ELF-1 (cell line): ENCODE data around the gene TMEM134.
"Not testable (repeated sequence)": the region's sequence is repeated elsewhere in the genome, so short reads cannot be mapped to it uniquely, and the experiment has no call there.

ENCODE experiments used
- DNase-seq: peaks from one replicate; pipeline ENCODE4 v3.0.0-alpha.2; 2016; ENCODE audit warnings: low read depth, low spot score

TMEM134 gene

GRCh38 chr11:67468759-67469507, at the start of gene TMEM134:
TMEM134 (minus strand) TSS chr11:67469251; CDS start chr11:67469192, 59 bp downstream.
- DNase-seq, result peak; percentile 88

DNA sequence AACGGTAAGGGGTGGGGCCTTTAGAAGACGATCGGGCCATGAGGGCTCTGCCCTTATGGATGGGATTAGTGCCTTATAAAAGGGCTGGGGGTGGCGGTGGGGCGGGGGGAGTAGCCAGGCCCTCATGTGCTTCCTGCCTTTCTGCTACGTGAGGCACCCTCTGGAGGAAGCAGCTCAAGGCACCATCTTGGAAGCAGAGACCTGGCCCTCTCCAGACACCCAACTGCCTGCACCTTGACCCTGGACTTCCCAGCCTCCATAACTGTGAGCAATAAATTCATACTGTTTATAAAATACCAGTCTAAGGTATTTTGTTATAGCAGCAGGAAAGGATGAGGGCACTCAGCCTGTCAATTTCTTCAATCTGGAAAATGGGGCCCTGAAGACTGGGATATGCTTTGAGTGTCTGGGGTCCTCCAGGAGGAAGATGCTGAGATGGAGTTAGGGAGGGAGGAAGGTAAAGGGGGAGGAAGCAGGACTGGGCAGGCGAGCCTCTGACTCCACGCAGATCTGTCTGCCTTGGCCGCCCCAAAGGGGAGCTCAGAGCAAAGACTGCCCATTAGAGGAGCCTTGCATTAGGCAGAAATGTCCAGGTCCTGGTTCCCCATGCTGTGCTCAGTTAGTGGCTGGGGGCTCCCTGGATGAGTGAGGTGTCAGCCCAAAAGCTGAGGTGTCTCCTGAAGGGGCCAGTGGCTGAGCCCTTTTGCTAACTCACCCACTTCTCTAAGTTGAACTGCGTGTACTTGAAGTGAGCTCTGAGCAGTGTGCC, 48.9 kb upstream of the TMEM134 start:
- no peak for DNase-seq

GRCh38 chr11:67516806-67517205, 47.8 kb upstream of the TMEM134 start:
- no peak for DNase-seq

- DNase-seq, result no peak
Observed at GRCh38 chr11:67514116-67514515, 45.1 kb upstream of the TMEM134 start.

GRCh38 chr11:67511558-67511957, 42.5 kb upstream of the TMEM134 start:
- not testable (repeated sequence) for DNase-seq

GRCh38 chr11:67510023-67510345, 40.9 kb upstream of the TMEM134 start:
- DNase-seq, result no peak

DNA sequence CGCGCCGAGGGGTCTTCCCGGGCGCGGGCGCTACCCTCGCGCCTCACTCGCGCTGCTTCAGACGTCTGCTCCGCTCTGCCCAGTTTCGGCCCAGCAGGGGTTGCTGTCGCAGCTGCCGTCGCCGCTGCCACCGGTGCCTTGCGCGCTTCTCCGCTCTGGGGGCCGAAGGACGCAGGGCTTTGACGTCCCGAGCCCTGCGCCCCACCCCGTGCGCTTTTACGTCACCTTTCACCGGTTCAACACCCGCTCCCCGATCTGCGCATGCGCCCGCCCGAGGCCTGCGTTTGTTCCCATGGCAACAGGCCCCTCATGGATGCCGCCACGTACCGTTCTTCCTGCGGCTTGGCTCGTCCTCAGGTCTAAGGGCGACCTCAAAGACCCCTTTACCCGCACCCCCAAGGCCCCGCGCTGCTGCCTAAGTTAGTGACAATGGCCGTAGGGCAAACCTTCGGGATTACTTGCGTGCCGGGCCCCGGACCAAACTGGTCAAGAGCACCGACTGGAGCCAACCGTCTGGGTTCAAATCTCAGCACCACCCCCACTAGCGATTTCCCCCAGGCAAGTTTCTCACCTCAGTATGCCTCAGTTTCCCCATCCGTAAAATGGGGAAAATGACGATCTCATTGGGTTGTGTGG, 39.6 kb upstream of the TMEM134 start:
- DNase-seq, result peak; percentile 98

DNA sequence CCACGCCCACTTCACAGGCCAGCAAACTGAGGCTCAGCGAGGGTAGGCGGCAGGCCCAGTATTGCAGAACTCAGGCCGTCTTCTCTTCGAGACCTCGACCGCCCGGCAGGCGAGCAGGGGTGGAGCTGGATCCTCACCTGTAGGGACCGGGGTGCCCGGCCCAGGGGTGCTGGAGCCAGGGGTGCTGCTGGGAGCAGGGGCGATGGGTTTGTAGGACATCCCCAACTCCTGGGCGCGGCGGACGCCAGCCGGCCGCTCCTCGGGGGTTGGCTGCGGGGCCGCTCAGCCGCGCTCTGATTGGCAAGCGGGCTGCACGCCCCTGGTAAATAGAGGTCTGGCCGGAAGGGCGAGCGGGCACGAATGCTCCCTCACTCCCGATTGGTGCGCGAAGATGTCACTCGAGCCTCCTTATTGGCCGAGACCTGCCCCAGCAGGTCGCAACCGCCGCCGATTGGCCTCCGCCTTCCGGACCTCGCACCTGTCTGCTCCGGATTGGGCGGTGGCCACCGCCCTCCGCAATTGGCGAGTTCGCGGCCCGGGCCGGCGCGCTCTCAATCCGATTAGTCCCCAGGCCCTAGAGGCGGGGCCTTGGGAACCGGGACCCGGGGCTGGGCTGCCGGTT, 38.9 kb upstream of the TMEM134 start, which contains the start of gene CDK2AP2:
Gene CDK2AP2, minus strand, starts transcription at position 299 of the 622 bp plus-strand sequence. Its CDS starts 80 bp downstream, at position 219.
- DNase-seq, result peak; percentile 100

GRCh38 chr11:67507242-67507863, 38.3 kb upstream of the TMEM134 start:
- DNase-seq, result no peak

DNA sequence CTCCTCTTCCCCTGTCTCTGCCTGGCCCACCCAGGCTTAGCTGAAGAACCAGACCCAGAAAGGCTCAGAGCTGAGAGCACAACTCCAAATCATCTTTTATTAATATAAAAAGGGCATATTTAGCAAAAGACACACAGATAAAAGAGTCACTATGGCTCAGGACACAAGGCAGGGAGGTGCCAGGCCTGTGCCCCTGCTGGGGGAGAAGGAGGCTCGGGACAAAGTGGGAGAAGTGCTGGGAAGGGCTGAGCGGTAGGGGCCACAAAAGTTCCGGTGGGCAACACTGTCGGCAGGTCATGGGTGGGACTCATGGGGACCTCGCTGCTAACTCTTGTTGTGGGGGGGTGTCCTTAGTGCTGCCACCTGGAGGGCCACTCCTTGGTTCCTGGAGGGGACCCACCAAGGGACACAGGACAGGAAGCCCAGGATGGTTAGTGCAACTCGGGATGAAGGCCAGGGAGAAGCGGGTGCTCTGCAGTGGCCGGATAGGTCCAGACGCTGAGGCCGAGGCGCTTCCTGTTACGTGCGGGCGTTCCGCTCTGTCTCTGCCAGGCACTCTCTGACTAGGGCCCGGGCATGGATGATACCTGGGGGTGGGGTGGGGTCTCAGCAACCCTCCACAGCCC, 37.5 kb upstream of the TMEM134 start:
- DNase-seq, result no peak

- DNase-seq, result peak; percentile 92
Observed at GRCh38 chr11:67505605-67506396, 36.8 kb upstream of the TMEM134 start.

- peak; percentile 44 for DNase-seq
Observed at GRCh38 chr11:67504950-67505581, 36.0 kb upstream of the TMEM134 start, which contains the start of gene PITPNM1. PITPNM1 (minus strand) TSS chr11:67505363; CDS start chr11:67504180, 1,183 bp downstream.

GRCh38 chr11:67504005-67504949, 35.2 kb upstream of the TMEM134 start:
- DNase-seq, result peak; percentile 17

DNA sequence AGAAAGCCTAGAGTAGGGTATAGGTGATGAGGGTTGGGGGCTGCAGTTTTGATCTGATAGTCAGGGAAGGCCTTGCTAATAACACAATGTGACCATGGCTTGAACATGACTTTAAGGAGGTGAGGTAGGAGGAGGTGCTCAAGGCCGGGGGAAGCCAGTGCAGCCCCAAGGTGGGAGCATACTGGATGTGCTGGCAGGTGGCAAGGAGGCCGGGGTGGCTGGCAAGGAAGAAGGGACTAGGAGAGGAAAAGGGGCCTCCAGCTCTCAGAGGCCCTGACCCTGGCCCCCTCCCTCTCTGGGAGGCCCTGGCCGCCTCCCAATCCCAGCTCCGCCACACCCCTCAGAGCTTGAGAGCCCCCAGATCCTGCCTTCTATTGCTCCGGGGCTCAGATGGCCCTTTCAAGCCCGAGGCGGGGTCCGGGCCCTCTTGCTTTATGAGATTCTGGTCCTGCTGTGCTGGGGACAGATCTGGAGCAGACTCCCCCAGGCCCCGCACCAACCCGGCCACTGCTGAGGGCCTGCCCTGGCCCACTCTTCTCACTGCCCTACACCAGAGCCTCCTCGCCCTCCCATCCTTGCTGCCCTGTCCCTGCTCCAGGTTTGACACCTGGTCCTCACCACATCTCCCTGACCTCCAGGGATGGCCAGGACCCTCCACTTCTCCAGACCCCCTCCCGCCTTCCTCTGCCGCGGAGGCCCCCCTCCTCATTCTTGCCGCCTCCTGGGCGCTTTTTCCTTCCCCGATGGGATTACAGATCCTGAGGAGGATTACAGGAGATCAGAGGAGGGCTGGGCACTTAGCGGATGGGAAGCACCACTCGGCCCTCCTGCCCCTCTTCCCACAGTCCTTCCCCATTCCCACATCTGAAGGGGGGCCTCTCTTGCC, 34.3 kb upstream of the TMEM134 start:
- no peak for DNase-seq

DNA sequence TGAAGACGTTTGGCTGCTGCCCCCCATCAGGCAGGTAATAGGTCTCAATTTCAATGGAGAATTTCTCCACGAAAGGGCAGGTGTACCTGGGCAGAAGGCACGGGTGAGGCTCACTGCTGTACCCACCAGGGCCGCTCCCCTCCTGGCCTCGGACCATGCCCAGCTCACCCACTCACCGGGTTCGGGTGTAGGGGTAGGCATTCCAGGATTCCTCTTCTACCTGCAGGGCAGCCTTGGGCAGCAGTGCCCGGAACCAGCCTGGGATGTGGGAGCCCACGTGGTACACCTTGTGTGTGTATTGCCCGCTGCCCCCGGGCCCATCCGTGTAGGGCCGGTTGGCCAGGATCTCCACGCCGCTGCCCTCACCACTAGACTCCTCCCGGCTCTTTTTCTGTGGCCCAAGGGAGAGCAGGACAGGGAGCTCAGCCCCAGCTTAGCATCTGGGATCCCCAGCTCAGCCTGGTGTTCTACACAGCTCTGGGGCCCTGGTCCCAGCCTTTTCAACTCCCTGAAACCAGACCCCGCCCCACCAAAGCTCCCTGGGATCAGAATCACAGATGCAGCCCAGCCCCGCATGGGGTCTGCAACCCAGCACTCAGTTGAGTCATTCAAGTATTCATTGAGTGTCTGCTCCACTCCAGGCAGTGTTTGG, 33.4 kb upstream of the TMEM134 start:
- no peak for DNase-seq

GRCh38 chr11:67501854-67502253, 32.8 kb upstream of the TMEM134 start:
- DNase-seq, result no peak
